ENCODE measurements around the gene RNU7-1. TPM values are rescaled to one million over a fixed set of nuclear protein-coding genes. Genes with fewer than 3 reads are reported as not detected.

Gene RNU7-1
- polyA plus RNA-seq, 10 donors: not detected

Other genes starting within 250 kb of the RNU7-1 start
- gene PIANP, start 243.0 kb upstream of the RNU7-1 start, polyA plus RNA-seq (ENCODE audit: insufficient read length in 10 of 10): 1 to 10 TPM; 2.6 to 7.0 (median 4.4) TPM
- gene COPS7A, start 219.8 kb upstream of the RNU7-1 start, polyA plus RNA-seq (ENCODE audit: insufficient read length in 10 of 10): 10 to 100 TPM; 55.6 to 66.6 (median 61.9) TPM
- 100 to 1,000 TPM; 114 to 157 (median 128) TPM for gene MLF2, start 190.7 kb upstream of the RNU7-1 start, polyA plus RNA-seq (ENCODE audit: insufficient read length in 10 of 10)
- gene PTMS, start 177.5 kb upstream of the RNU7-1 start, polyA plus RNA-seq (ENCODE audit: insufficient read length in 10 of 10): 100 to 1,000 TPM; 245 to 421 (median 350) TPM
- gene LAG3, start 171.3 kb upstream of the RNU7-1 start, polyA plus RNA-seq (ENCODE audit: insufficient read length in 10 of 10): 1 to 10 TPM in 1 of 10 donors, under 1 TPM in 9; 0.30 to 1.2 (median 0.53) TPM
- 10 to 100 TPM in 2 of 10 donors, 1 to 10 TPM in 8; 5.9 to 15.5 (median 7.7) TPM for gene CD4, start 154.3 kb upstream of the RNU7-1 start, polyA plus RNA-seq (ENCODE audit: insufficient read length in 10 of 10)
- gene GPR162, start 122.0 kb upstream of the RNU7-1 start, polyA plus RNA-seq (ENCODE audit: insufficient read length in 10 of 10): 10 to 100 TPM; 15.3 to 27.6 (median 17.9) TPM
- gene P3H3, start 115.4 kb upstream of the RNU7-1 start, polyA plus RNA-seq (ENCODE audit: insufficient read length in 10 of 10): 10 to 100 TPM; 32.6 to 62.7 (median 44.1) TPM
- gene GNB3, start 102.9 kb upstream of the RNU7-1 start, polyA plus RNA-seq (ENCODE audit: insufficient read length in 10 of 10): 10 to 100 TPM; 10.3 to 40.0 (median 26.3) TPM
- 10 to 100 TPM; 14.1 to 25.5 (median 19.5) TPM for gene CDCA3, start 92.5 kb upstream of the RNU7-1 start, polyA plus RNA-seq (ENCODE audit: insufficient read length in 10 of 10)
- 10 to 100 TPM; 46.9 to 67.1 (median 59.3) TPM for gene USP5, start 91.7 kb upstream of the RNU7-1 start, polyA plus RNA-seq (ENCODE audit: insufficient read length in 10 of 10)
- 1,000 to 10,000 TPM in 3 of 10 donors, 100 to 1,000 TPM in 7; 716 to 1,072 (median 910) TPM for gene TPI1, start 76.3 kb upstream of the RNU7-1 start, polyA plus RNA-seq (ENCODE audit: insufficient read length in 10 of 10)
- gene SPSB2, start 70.5 kb upstream of the RNU7-1 start, polyA plus RNA-seq (ENCODE audit: insufficient read length in 10 of 10): 1 to 10 TPM; 2.5 to 7.0 (median 5.7) TPM
- 10 to 100 TPM in 6 of 10 donors, 1 to 10 TPM in 4; 8.4 to 11.7 (median 10.2) TPM for gene LRRC23, start 39.0 kb upstream of the RNU7-1 start, polyA plus RNA-seq (ENCODE audit: insufficient read length in 10 of 10)
- 10 to 100 TPM in 2 of 10 donors, 1 to 10 TPM in 8; 5.2 to 11.7 (median 8.4) TPM for gene ENO2, start 29.2 kb upstream of the RNU7-1 start, polyA plus RNA-seq (ENCODE audit: insufficient read length in 10 of 10)
- gene ATN1, start 15.9 kb upstream of the RNU7-1 start, polyA plus RNA-seq (ENCODE audit: insufficient read length in 10 of 10): 10 to 100 TPM; 58.2 to 79.9 (median 68.1) TPM
- gene C12orf57, start 206 bp downstream of the RNU7-1 start, polyA plus RNA-seq (ENCODE audit: insufficient read length in 10 of 10): 100 to 1,000 TPM; 120 to 180 (median 152) TPM
- gene PTPN6, start 7.5 kb downstream of the RNU7-1 start, polyA plus RNA-seq (ENCODE audit: insufficient read length in 10 of 10): 10 to 100 TPM in 1 of 10 donors, 1 to 10 TPM in 9; 4.3 to 10.6 (median 6.6) TPM
- gene PHB2, start 26.8 kb downstream of the RNU7-1 start, polyA plus RNA-seq (ENCODE audit: insufficient read length in 10 of 10): 100 to 1,000 TPM; 254 to 293 (median 280) TPM
- gene EMG1, start 27.1 kb downstream of the RNU7-1 start, polyA plus RNA-seq (ENCODE audit: insufficient read length in 10 of 10): 10 to 100 TPM; 27.1 to 38.6 (median 29.8) TPM
- 10 to 100 TPM; 18.0 to 23.7 (median 20.7) TPM for gene LPCAT3, start 74.7 kb downstream of the RNU7-1 start, polyA plus RNA-seq (ENCODE audit: insufficient read length in 10 of 10)
- 100 to 1,000 TPM in 2 of 10 donors, 10 to 100 TPM in 8; 65.9 to 107 (median 83.6) TPM for gene C1S, start 116.9 kb downstream of the RNU7-1 start, polyA plus RNA-seq (ENCODE audit: insufficient read length in 10 of 10)
- gene C1R, start 148.6 kb downstream of the RNU7-1 start, polyA plus RNA-seq (ENCODE audit: insufficient read length in 10 of 10): 100 to 1,000 TPM in 2 of 10 donors, 10 to 100 TPM in 8; 80.3 to 122 (median 98.4) TPM
- gene C1RL, start 165.4 kb downstream of the RNU7-1 start, polyA plus RNA-seq (ENCODE audit: insufficient read length in 10 of 10): 10 to 100 TPM; 10.4 to 23.6 (median 11.9) TPM
- 1 to 10 TPM; 1.1 to 8.2 (median 3.3) TPM for gene RBP5, start 185.1 kb downstream of the RNU7-1 start, polyA plus RNA-seq (ENCODE audit: insufficient read length in 10 of 10)
- 10 to 100 TPM; 11.8 to 25.7 (median 19.1) TPM for gene CLSTN3, start 186.6 kb downstream of the RNU7-1 start, polyA plus RNA-seq (ENCODE audit: insufficient read length in 10 of 10)
- gene PEX5, start 245.9 kb downstream of the RNU7-1 start, polyA plus RNA-seq (ENCODE audit: insufficient read length in 10 of 10): 10 to 100 TPM; 31.6 to 39.0 (median 35.8) TPM